Stimulated activated memory B cell treated with anti-CD40 and anti-IgM and Interleukin-4, amounts not matched to agents 10 μg/mL and 1 μg/mL and 100 μg/mL, for 72 hours (primary cell): ENCODE measurements around the gene PLXNA2.

Experiments used
- ATAC-seq: fragments of 150-1000 bp; cut with Tn5 transposase; 2 replicates; pipeline ENCODE4 v1.10.0; 2021
- H3K27ac Mint-ChIP-seq: one replicate; pipeline ENCODE4 v1.8.0; 2022; ENCODE audit warnings: mild to moderate bottlenecking, mixed read lengths
- H3K27me3 Mint-ChIP-seq: one replicate; pipeline ENCODE4 v1.8.0; 2022; ENCODE audit warnings: mixed read lengths
- H3K36me3 Mint-ChIP-seq: one replicate; pipeline ENCODE4 v1.8.0; 2022; ENCODE audit warnings: mixed read lengths
- H3K4me1 Mint-ChIP-seq: one replicate; pipeline ENCODE4 v1.8.0; 2022; ENCODE audit warnings: mixed read lengths
- H3K4me3 Mint-ChIP-seq: one replicate; pipeline ENCODE4 v1.8.0; 2022; ENCODE audit warnings: mild to moderate bottlenecking, moderate library complexity, mixed read lengths
- H3K9me3 Mint-ChIP-seq: one replicate; pipeline ENCODE4 v1.8.0; 2022; ENCODE audit warnings: mixed read lengths

Gene PLXNA2

DNA sequence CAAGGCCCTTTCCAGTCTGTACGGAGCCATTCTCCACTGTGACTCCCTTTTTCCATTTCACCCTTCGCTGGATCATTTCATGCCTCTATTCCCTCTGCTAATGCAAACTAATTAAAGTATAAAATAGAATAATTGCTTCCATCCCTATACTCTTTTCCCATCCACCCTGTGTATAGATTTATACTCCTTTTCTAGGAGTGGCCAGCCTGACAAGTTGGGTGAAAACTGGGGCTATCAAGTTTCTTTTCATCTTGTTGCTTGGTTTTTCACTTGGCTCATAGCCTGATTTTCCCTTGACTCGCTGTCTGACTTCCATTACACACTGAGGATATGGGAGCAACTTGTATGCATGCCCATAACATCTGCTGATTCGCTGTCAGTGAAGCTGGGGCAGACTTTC lies 107.0 kb downstream of the PLXNA2 start:
- Mint-ChIP-seq H3K4me1 (peaks cover 1% of the 10 kb centered on the region), H3K36me3 (no peaks in the 10 kb centered on the region), H3K9me3 (no peaks in the 10 kb centered on the region), H3K4me3 (no peak overlapping the region), H3K27ac (no peak overlapping the region), H3K27me3 (peaks cover 10% of the 10 kb centered on the region)
- ATAC-seq = no peak

- H3K4me1 Mint-ChIP-seq = peaks cover 7% of the 10 kb centered on the region
- H3K27ac Mint-ChIP-seq = no peak overlapping the region
- H3K27me3 Mint-ChIP-seq = peaks cover 16% of the 10 kb centered on the region
- H3K9me3 Mint-ChIP-seq = no peaks in the 10 kb centered on the region
- no peak for ATAC-seq
- no peaks in the 10 kb centered on the region for H3K36me3 Mint-ChIP-seq
- H3K4me3 Mint-ChIP-seq = no peak overlapping the region
Observed at GRCh38 chr1:208136459-208137182, 107.6 kb downstream of the PLXNA2 start.

DNA sequence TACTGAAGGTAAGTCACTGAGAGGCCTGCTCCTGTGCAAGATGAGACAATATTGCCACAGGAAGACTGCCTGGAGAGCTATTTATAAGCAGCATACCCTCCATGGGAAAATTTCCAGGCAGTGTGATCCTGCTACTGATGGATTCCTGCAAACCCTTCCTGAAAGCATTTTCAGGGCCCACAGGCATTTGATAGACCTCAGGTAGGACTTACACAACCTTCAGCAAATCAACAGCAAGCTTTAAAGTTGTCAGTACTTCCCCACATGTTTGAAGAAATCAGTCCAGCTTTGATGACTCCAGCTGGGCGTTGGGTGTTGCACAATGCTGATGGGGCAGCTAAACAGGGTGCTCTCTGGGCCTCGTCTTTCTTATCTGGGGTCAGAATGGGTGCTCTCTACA lies 108.8 kb downstream of the PLXNA2 start:
- no peaks in the 10 kb centered on the region for H3K9me3 Mint-ChIP-seq
- no peak for ATAC-seq
- no peak overlapping the region for H3K27ac Mint-ChIP-seq
- H3K36me3 Mint-ChIP-seq = no peaks in the 10 kb centered on the region
- H3K4me3 Mint-ChIP-seq = no peak overlapping the region
- H3K27me3 Mint-ChIP-seq = peaks cover 24% of the 10 kb centered on the region
- peaks cover 11% of the 10 kb centered on the region for H3K4me1 Mint-ChIP-seq

DNA sequence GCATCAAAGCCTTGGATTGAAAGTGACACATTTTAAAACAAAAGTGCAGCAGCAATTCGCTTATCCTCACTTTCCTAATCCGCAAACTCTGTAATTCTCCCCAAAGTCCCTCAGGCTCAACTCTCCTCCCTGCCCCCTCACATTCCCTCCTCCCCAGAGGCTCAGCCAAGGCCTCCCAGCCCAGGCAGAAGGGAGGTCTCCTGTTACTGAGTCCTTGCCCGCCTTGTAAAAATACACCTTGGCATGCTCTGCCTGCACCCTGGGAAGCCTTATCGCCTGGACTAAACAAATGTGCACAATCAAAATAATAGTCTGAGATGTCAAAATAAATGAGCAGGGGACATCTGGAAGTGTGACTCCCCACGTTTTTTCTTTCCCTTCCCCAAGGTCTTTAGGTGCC lies 109.7 kb downstream of the PLXNA2 start:
- peaks cover 11% of the 10 kb centered on the region for H3K4me1 Mint-ChIP-seq
- H3K9me3 Mint-ChIP-seq = no peaks in the 10 kb centered on the region
- H3K27me3 Mint-ChIP-seq = peaks cover 32% of the 10 kb centered on the region
- no peak overlapping the region for H3K27ac Mint-ChIP-seq
- no peak overlapping the region for H3K4me3 Mint-ChIP-seq
- no peaks in the 10 kb centered on the region for H3K36me3 Mint-ChIP-seq
- no peak for ATAC-seq

DNA sequence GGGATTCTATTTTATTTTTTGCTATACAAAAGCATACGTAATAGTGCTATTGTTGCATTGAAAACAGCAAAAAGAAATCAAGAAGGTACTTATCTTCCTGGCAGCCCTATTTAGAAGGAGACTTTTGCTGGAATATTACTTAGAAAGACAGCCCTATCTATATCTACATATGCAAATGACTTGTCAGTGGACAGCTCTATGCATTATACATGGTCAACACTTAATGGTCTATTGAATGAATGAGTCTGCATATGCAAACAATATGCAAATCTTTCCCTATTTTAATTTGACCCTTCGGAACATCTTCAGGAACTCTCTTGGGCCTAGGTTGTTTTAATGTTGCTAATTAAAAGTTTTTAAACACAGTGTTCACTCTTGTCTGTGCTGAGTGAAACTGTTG lies 110.8 kb downstream of the PLXNA2 start:
- Mint-ChIP-seq H3K36me3 (no peaks in the 10 kb centered on the region), H3K4me3 (no peak overlapping the region), H3K9me3 (no peaks in the 10 kb centered on the region), H3K27ac (no peak overlapping the region), H3K27me3 (peaks cover 44% of the 10 kb centered on the region), H3K4me1 (peaks cover 11% of the 10 kb centered on the region)
- no peak for ATAC-seq

GRCh38 chr1:208132287-208132882 lies 111.8 kb downstream of the PLXNA2 start:
- H3K9me3 Mint-ChIP-seq = no peaks in the 10 kb centered on the region

DNA sequence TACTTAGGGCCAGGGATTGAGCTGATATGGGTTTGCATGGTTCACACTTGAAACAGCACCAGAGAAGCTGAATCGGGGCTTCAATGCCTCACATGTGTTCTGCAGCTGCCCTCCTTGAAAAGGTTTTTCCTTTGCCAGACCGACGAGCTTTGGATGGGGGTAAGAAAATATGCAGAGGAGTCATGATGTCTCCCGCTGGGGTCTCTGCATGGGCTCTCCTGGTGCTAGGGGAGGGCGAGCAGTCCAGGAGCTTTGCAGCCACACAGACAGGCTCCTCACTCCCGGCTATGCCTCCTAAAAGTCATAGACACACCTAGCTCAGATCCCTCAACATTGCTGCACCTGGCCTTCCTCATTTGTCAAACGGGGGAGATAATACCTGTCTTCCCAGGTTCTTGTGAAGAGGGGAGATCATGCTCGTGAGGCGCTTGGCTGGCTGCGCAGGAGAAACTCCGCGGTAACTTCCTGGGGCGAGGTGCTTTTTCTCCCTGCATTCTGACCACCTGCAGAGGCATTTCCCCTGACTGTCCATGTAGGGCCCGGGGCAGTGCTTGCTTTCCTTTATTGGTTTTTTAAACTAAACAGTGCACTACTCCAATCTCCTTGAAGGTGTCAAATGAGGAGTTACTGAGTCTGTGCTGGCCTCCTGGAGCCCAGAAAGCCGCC lies 112.4 kb downstream of the PLXNA2 start:
- Mint-ChIP-seq H3K4me1 (peaks cover 11% of the 10 kb centered on the region), H3K27me3 (peaks cover 58% of the 10 kb centered on the region), H3K4me3 (no peak overlapping the region), H3K36me3 (no peaks in the 10 kb centered on the region), H3K9me3 (no peaks in the 10 kb centered on the region), H3K27ac (no peak overlapping the region)
- no peak for ATAC-seq

More at GRCh38 chr1:208132287-208132882, 111.8 kb downstream of the PLXNA2 start:
- ATAC-seq = peak; percentile 68
- peaks cover 54% of the 10 kb centered on the region for H3K27me3 Mint-ChIP-seq
- no peaks in the 10 kb centered on the region for H3K36me3 Mint-ChIP-seq
- H3K4me1 Mint-ChIP-seq = peaks cover 11% of the 10 kb centered on the region
- no peak overlapping the region for H3K4me3 Mint-ChIP-seq
- no peak overlapping the region for H3K27ac Mint-ChIP-seq

GRCh38 chr1:208129487-208129886 lies 114.7 kb downstream of the PLXNA2 start:
- H3K9me3 Mint-ChIP-seq = no peaks in the 10 kb centered on the region
- no peak overlapping the region for H3K4me3 Mint-ChIP-seq
- peaks cover 11% of the 10 kb centered on the region for H3K4me1 Mint-ChIP-seq
- no peak overlapping the region for H3K27ac Mint-ChIP-seq
- H3K27me3 Mint-ChIP-seq = peaks cover 58% of the 10 kb centered on the region
- H3K36me3 Mint-ChIP-seq = no peaks in the 10 kb centered on the region
- ATAC-seq = no peak

DNA sequence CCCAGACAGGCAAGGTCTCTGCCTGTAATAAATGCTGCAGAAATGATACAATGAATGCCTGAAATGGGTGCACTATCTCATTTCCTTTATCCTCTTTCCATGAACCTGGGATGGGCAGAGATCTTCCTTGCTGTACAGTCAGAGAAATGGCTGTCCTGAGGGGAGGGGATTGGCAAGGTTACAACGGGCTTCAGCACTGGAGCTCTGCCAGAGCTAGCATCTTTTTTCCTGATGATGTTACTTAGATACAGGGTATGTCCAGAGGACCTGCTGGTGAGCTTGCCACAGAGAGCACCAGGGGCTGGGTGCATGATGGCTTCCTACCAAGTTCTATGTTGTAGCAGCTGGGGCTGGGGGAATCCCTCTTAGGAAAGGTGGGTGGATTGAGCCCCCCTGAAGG lies 115.1 kb downstream of the PLXNA2 start:
- Mint-ChIP-seq H3K4me1 (peaks cover 11% of the 10 kb centered on the region), H3K9me3 (no peaks in the 10 kb centered on the region), H3K27ac (no peak overlapping the region), H3K27me3 (peaks cover 58% of the 10 kb centered on the region), H3K36me3 (no peaks in the 10 kb centered on the region), H3K4me3 (no peak overlapping the region)
- no peak for ATAC-seq

GRCh38 chr1:208127792-208128529 lies 116.2 kb downstream of the PLXNA2 start:
- Mint-ChIP-seq H3K36me3 (no peaks in the 10 kb centered on the region), H3K4me1 (peaks cover 11% of the 10 kb centered on the region), H3K27me3 (peaks cover 54% of the 10 kb centered on the region), H3K9me3 (no peaks in the 10 kb centered on the region), H3K4me3 (no peak overlapping the region), H3K27ac (no peak overlapping the region)
- ATAC-seq = no peak

GRCh38 chr1:208127284-208127683 lies 116.9 kb downstream of the PLXNA2 start:
- Mint-ChIP-seq H3K4me3 (no peak overlapping the region), H3K36me3 (no peaks in the 10 kb centered on the region), H3K27ac (no peak overlapping the region), H3K4me1 (peaks cover 10% of the 10 kb centered on the region), H3K27me3 (peaks cover 50% of the 10 kb centered on the region), H3K9me3 (no peaks in the 10 kb centered on the region)
- ATAC-seq = no peak

- H3K4me3 Mint-ChIP-seq = no peak overlapping the region
- ATAC-seq = peak; percentile 14
- H3K4me1 Mint-ChIP-seq = no peaks in the 10 kb centered on the region
- H3K27ac Mint-ChIP-seq = no peak overlapping the region
- no peaks in the 10 kb centered on the region for H3K36me3 Mint-ChIP-seq
- H3K9me3 Mint-ChIP-seq = no peaks in the 10 kb centered on the region
- peaks cover 38% of the 10 kb centered on the region for H3K27me3 Mint-ChIP-seq
Observed at GRCh38 chr1:208126108-208126507, 118.1 kb downstream of the PLXNA2 start.

DNA sequence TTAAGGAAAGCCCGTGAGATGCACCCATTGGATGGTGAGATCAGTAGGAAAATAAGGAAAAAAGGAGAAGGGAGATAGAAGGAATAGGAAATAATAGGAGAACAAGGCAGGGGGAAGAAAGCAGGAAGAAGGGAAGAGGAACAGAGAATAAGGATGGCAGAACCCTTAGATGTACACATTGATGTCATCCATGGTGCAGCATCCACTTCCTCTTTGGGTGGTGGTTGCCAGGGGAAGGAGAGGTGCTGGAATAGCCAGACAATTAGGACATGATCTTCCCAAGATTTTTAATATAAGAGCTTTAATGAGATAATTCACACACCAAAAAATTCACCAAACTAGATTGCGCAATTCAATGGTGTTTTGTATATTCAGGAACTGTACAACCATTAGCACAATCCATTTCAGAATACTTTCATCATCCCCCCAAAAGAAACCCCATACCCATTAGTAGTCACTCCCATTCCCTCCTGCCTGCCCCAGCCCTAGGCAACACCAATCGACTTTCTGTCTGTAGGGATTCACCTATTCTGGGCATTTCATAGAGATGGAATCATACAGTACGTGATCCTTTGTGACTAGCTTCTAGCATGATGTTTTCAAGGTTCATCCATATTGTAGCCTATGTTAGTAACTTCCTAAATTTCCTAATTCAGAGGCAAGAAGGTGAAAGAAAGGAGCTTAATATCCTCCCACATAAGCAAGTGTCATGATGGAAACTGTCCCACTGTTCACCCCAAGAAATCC lies 121.4 kb downstream of the PLXNA2 start:
- Mint-ChIP-seq H3K4me1 (no peaks in the 10 kb centered on the region), H3K27ac (no peak overlapping the region), H3K36me3 (no peaks in the 10 kb centered on the region), H3K9me3 (no peaks in the 10 kb centered on the region), H3K4me3 (no peak overlapping the region), H3K27me3 (peaks cover 9% of the 10 kb centered on the region)
- no peak for ATAC-seq

DNA sequence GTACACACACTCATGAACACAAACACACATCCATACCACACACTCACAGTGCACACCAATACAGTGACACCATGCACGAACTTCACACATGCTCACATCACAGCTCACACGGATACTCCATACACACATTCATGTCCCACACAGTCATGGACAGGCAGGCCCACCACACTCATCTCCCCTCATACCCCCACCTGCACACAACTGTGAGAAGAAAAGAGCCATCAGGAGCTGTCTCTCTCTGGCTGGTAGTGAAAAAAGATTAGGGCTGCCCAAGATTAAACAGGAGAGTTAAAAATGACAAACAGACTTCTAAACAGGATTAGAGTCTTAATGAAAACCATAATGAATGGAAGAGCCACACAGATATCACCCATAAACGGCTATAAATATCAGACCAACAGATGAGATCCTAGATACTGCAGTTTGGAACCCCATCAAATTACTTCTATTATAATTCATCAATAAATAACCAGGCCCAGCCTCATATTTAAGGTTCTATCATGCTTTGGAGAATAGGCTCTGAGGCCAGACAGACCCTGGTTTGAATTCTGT lies 122.3 kb downstream of the PLXNA2 start:
- Mint-ChIP-seq H3K4me1 (no peaks in the 10 kb centered on the region), H3K9me3 (no peaks in the 10 kb centered on the region)
- no peak for ATAC-seq

DNA sequence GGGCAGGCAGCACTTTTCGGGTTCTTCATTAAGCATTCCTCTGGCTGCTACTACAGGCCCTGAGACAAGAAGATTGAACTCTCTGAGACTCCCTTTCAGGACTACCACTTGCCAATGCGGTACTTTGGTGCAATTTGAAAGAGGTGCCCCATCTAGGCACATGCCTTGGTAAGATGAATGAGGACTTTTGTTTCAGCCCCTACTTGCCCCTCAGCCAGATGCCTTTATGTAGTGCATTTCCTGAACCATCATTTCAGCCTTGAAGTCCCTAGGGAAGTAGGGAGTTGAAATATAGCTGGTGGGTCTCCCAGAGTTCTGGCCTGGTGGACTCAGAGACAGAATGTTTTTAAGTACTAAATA lies 123.8 kb downstream of the PLXNA2 start:
- no peak overlapping the region for H3K27ac Mint-ChIP-seq
- no peaks in the 10 kb centered on the region for H3K4me1 Mint-ChIP-seq
- no peak overlapping the region for H3K4me3 Mint-ChIP-seq
- H3K9me3 Mint-ChIP-seq = no peaks in the 10 kb centered on the region
- no peaks in the 10 kb centered on the region for H3K36me3 Mint-ChIP-seq
- peaks cover 18% of the 10 kb centered on the region for H3K27me3 Mint-ChIP-seq
- ATAC-seq = no peak

More for the DNA sequence above, 122.3 kb downstream of the PLXNA2 start:
- Mint-ChIP-seq H3K4me3 (no peak overlapping the region), H3K27me3 (peaks cover 6% of the 10 kb centered on the region), H3K27ac (no peak overlapping the region), H3K36me3 (no peaks in the 10 kb centered on the region)
